ENCODE results near the gene XYLT2.

- TF ChIP-seq CTCF (IDR thresholded peaks at IDR 0.05 in 8 of 11, conservative IDR thresholded peaks at IDR 0.05 in 3 of 11) (no peak), POLR2A (IDR thresholded peaks at IDR 0.05) (no peak), POLR2AphosphoS5 (IDR thresholded peaks at IDR 0.05) (peak in 1 of 3 donors; percentile 33)
Measured at GRCh38 chr17:50358177-50358576, 12.3 kb downstream of the XYLT2 start.

Measured in spleen (tissue), 7 donors.